ENCODE data around the gene LRRC57.

GRCh38 chr15:42490671-42491538 is 57.7 kb downstream of the LRRC57 start, which contains the start of gene ZNF106:
- TF ChIP-seq HES4 (CRISPR knock-in tag; IDR thresholded peaks at IDR 0.05; ENCODE audit: borderline replicate concordance), result 0 out of 2 replicates have a peak, but pooled peaks have one; percentile 45
- peak; percentile 81 to 92 for TF ChIP-seq POLR2A (IDR thresholded peaks at IDR 0.05; ENCODE audit: insufficient read depth in 1 of 2, low read depth in 2 of 2, low read length in 2 of 2)
- TF ChIP-seq MNT (IDR thresholded peaks at IDR 0.05), result no peak
- no peak for TF ChIP-seq HMG20A (CRISPR knock-in tag; IDR thresholded peaks at IDR 0.05; ENCODE audit: borderline replicate concordance)
- no peak for TF ChIP-seq NFE2L1 (CRISPR knock-in tag; IDR thresholded peaks at IDR 0.05; ENCODE audit: borderline replicate concordance)
- TF ChIP-seq SP1 (IDR thresholded peaks at IDR 0.05), result no peak
- peak; percentile 50; the same call in 1 of the 2 replicates for TF ChIP-seq SP1 (CRISPR knock-in tag; IDR thresholded peaks at IDR 0.05)
- no peak for TF ChIP-seq ZNF549 (CRISPR knock-in tag; IDR thresholded peaks at IDR 0.05)
- TF ChIP-seq RBM39 (IDR thresholded peaks at IDR 0.05; ENCODE audit: low read depth, low read length, poor library complexity, severe bottlenecking), result peak; percentile 95
- no peak for TF ChIP-seq PRDM4 (CRISPR knock-in tag; IDR thresholded peaks at IDR 0.05; ENCODE audit: borderline replicate concordance)
- TF ChIP-seq FOXP1 (IDR thresholded peaks at IDR 0.05), result no peak
- peak; percentile 21; the same call in 1 of the 2 replicates for TF ChIP-seq FOXP1 (CRISPR knock-in tag; IDR thresholded peaks at IDR 0.05)

All from HepG2 (cell line).